H1 (cell line): ENCODE data around the gene HDAC9. TPM values are rescaled to one million over a fixed set of nuclear protein-coding genes. Genes with fewer than 3 reads are reported as not detected.

ENCODE experiments used
- CTCF ChIA-PET: fragments of 300-600 bp; sonication (Branson Sonifier 250); formaldehyde crosslinking; loops from one replicate; lab custom pipeline; 2021; ENCODE audit not compliant: partially characterized antibody; lab: Charles Lee
- POLR2A ChIA-PET: fragments of 300-600 bp; sonication (Branson Sonifier 250); formaldehyde crosslinking; loops from one replicate; lab custom pipeline; 2021; ENCODE audit warnings: inconsistent platforms; ENCODE audit not compliant: partially characterized antibody; lab: Charles Lee
- DNase-seq, 2 experiments: peaks; one replicate each; pipeline versions ENCODE4 v3.0.0 to v3.0.0-alpha.2; 2010 to 2022; ENCODE audit warnings: low spot score in 2 of 2, low read depth in 1 of 2, mixed read lengths in 1 of 2
- FAIRE-seq: peaks from 2 replicates; lab custom pipeline; 2011; peaks lifted over from hg19 to GRCh38; lab: Jason Lieb, UNC
- H2AFZ ChIP-seq: 2 replicates; pipeline ENCODE4 v1.8.1; 2012; ENCODE audit warnings: low read length, inconsistent platforms
- H2AK5ac ChIP-seq: 2 replicates; pipeline ENCODE4 v1.6.1; 2013; ENCODE audit warnings: low read depth, low read length
- H2BK120ac ChIP-seq: replicated peaks from 2 replicates; pipeline ENCODE3; 2013; ENCODE audit warnings: low read depth, low read length, inconsistent platforms
- H2BK12ac ChIP-seq: 2 replicates; pipeline ENCODE4 v1.6.1; 2013; ENCODE audit warnings: low read depth, low read length
- H2BK15ac ChIP-seq: 2 replicates; pipeline ENCODE4 v1.6.1; 2013; ENCODE audit warnings: low read length
- H2BK20ac ChIP-seq: 2 replicates; pipeline ENCODE4 v1.6.1; 2013; ENCODE audit warnings: low read length
- H2BK5ac ChIP-seq: 2 replicates; pipeline ENCODE4 v1.6.1; 2013; ENCODE audit warnings: low read depth, low read length
- H3K14ac ChIP-seq: 2 replicates; pipeline ENCODE4 v1.6.1; 2013; ENCODE audit warnings: inconsistent platforms; ENCODE audit not compliant: insufficient read length
- H3K18ac ChIP-seq: 2 replicates; pipeline ENCODE4 v1.6.1; 2013; ENCODE audit warnings: low read length; ENCODE audit errors: extremely low read depth
- H3K23ac ChIP-seq: 2 replicates; pipeline ENCODE4 v1.6.1; 2013; ENCODE audit warnings: inconsistent platforms; ENCODE audit not compliant: insufficient read length
- H3K23me2 ChIP-seq: 2 replicates; pipeline ENCODE4 v1.6.1; 2013; ENCODE audit warnings: low read depth, low read length
- H3K27ac ChIP-seq: 2 replicates; pipeline ENCODE4 v1.6.1; 2011; ENCODE audit warnings: low read depth, low read length, inconsistent platforms
- H3K27me3 ChIP-seq, 4 experiments: replicated peaks in 1 of 4; 1 replicate in 1 of 4; 2 replicates in 3 of 4; pipeline versions ENCODE4 v1.6.1 to v1.8.1; 2011 to 2013; ENCODE audit warnings: low read length in 3 of 4, mild to moderate bottlenecking in 3 of 4, inconsistent platforms in 2 of 4, mixed read lengths in 2 of 4, moderate library complexity in 1 of 4; ENCODE audit not compliant: control insufficient read depth in 3 of 4, insufficient read depth in 3 of 4; ENCODE audit errors: extremely low read depth in 1 of 4
- H3K36me3 ChIP-seq, 4 experiments: 2 replicates each; pipeline versions ENCODE4 v1.6.1 to v1.8.1; 2011 to 2013; ENCODE audit warnings: mild to moderate bottlenecking in 4 of 4, low read length in 3 of 4, moderate library complexity in 2 of 4, control low read depth in 1 of 4, inconsistent platforms in 1 of 4; ENCODE audit not compliant: insufficient read depth in 4 of 4, control insufficient read depth in 2 of 4
- H3K4ac ChIP-seq: replicated peaks from 2 replicates; pipeline ENCODE3; 2013; ENCODE audit warnings: low read length, low read depth, mixed read lengths, inconsistent platforms; ENCODE audit not compliant: insufficient read length
- H3K4me1 ChIP-seq, 4 experiments: replicated peaks in 1 of 4; 1 replicate in 1 of 4; 2 replicates in 3 of 4; pipeline versions ENCODE4 v1.6.1 to v1.8.1; 2011 to 2013; ENCODE audit warnings: low read length in 3 of 4, inconsistent platforms in 2 of 4, mixed read lengths in 1 of 4; ENCODE audit not compliant: insufficient read depth in 4 of 4, control insufficient read depth in 3 of 4
- H3K4me2 ChIP-seq, 2 experiments: 2 replicates each; pipeline versions ENCODE4 v1.6.1 to v1.8.1; 2011 to 2013; ENCODE audit warnings: low read depth in 2 of 2, low read length in 2 of 2, control low read depth in 1 of 2, inconsistent platforms in 1 of 2, mild to moderate bottlenecking in 1 of 2; ENCODE audit not compliant: insufficient read depth in 1 of 2
- H3K4me3 ChIP-seq, 4 experiments: fragments of 200-600, 300-600 bp in 1 of 4; sonication (generic), shearing (Covaris generic), sonication (Bioruptor Twin) in 1 of 4; 2 replicates each; pipeline versions ENCODE4 v1.5.1 to v1.8.1; 2011 to 2016; ENCODE audit warnings: low read length in 4 of 4, low read depth in 3 of 4, control low read depth in 2 of 4, inconsistent platforms in 2 of 4, mild to moderate bottlenecking in 2 of 4, mixed read lengths in 1 of 4, moderate library complexity in 1 of 4; ENCODE audit not compliant: insufficient read depth in 2 of 4; ENCODE audit errors: extremely low read depth in 1 of 4
- H3K56ac ChIP-seq: replicated peaks from 2 replicates; pipeline ENCODE3; 2013; ENCODE audit warnings: low read depth, mild to moderate bottlenecking, mixed read lengths, low read length, inconsistent platforms; ENCODE audit not compliant: insufficient read length
- H3K79me1 ChIP-seq: 2 replicates; pipeline ENCODE4 v1.6.1; 2013; ENCODE audit warnings: low read depth, low read length, control low read depth
- H3K79me2 ChIP-seq, 2 experiments: 2 replicates each; pipeline versions ENCODE4 v1.6.1 to v1.8.1; 2012 to 2013; ENCODE audit warnings: low read length in 2 of 2, mild to moderate bottlenecking in 2 of 2, inconsistent platforms in 1 of 2; ENCODE audit not compliant: insufficient read depth in 2 of 2, control insufficient read depth in 1 of 2
- H3K9ac ChIP-seq, 4 experiments: replicated peaks in 1 of 4; 1 replicate in 1 of 4; 2 replicates in 3 of 4; pipeline versions ENCODE4 v1.6.1 to v1.8.1; 2011 to 2013; ENCODE audit warnings: low read depth in 3 of 4, low read length in 3 of 4, control low read depth in 2 of 4, mild to moderate bottlenecking in 2 of 4, moderate library complexity in 2 of 4, inconsistent platforms in 1 of 4; ENCODE audit errors: extremely low read depth in 1 of 4
- H3K9me3 ChIP-seq, 2 experiments: 2 replicates each; pipeline versions ENCODE4 v1.6.1 to v1.8.1; 2012 to 2013; ENCODE audit warnings: mild to moderate bottlenecking in 2 of 2, moderate library complexity in 2 of 2, control low read depth in 1 of 2, inconsistent platforms in 1 of 2, low read depth in 1 of 2, low read length in 1 of 2, mixed read lengths in 1 of 2; ENCODE audit not compliant: insufficient read depth in 2 of 2
- H4K20me1 ChIP-seq, 2 experiments: replicated peaks in 1 of 2; 2 replicates each; pipeline versions ENCODE3 to v1.8.1; 2011 to 2013; ENCODE audit warnings: inconsistent platforms in 2 of 2, low read length in 2 of 2, mild to moderate bottlenecking in 1 of 2; ENCODE audit not compliant: insufficient read depth in 2 of 2, control insufficient read depth in 1 of 2
- H4K5ac ChIP-seq: 2 replicates; pipeline ENCODE4 v1.6.1; 2013; ENCODE audit warnings: low read length, low read depth, mixed read lengths, inconsistent platforms; ENCODE audit not compliant: insufficient read length
- H4K8ac ChIP-seq: 2 replicates; pipeline ENCODE4 v1.8.0; 2013; ENCODE audit warnings: mild to moderate bottlenecking, moderate library complexity, low read length, inconsistent platforms; ENCODE audit not compliant: insufficient read depth; ENCODE audit errors: extremely low read depth
- H4K91ac ChIP-seq: replicated peaks from 2 replicates; pipeline ENCODE3; 2013; ENCODE audit warnings: low read length, mixed read lengths, inconsistent platforms; ENCODE audit not compliant: insufficient read length
- CTCF ChIP-seq, 3 experiments: IDR thresholded peaks; 1 replicate in 2 of 3; 2 replicates in 1 of 3; pipeline versions ENCODE4 v1.5.1 to v1.6.1; 2011; ENCODE audit warnings: low read length in 3 of 3, mild to moderate bottlenecking in 3 of 3, inconsistent platforms in 2 of 3, low read depth in 1 of 3, moderate library complexity in 1 of 3; ENCODE audit not compliant: insufficient read depth in 1 of 3; ENCODE audit errors: control extremely low read depth in 1 of 3
- PHF8 ChIP-seq: fragments of 200-600 bp; sonication (generic); conservative IDR thresholded peaks from 2 replicates; pipeline ENCODE4 v1.7.1; 2012; ENCODE audit warnings: low read depth, mild to moderate bottlenecking, inconsistent platforms, low read length, moderate library complexity
- RBBP5 ChIP-seq: IDR thresholded peaks from 2 replicates; pipeline ENCODE4 v1.7.1; 2012; ENCODE audit warnings: low read depth, mild to moderate bottlenecking, inconsistent platforms, low read length, moderate library complexity, borderline replicate concordance
- TBP ChIP-seq: IDR thresholded peaks from 2 replicates; pipeline ENCODE4 v1.6.1; 2011; ENCODE audit warnings: low read depth, low read length, improper control_type of control experiment
- TEAD4 ChIP-seq: IDR thresholded peaks from 2 replicates; pipeline ENCODE4 v1.6.1; 2012; ENCODE audit warnings: low read depth, low read length, inconsistent platforms, mixed read lengths
- WGBS, 2 experiments: shearing (Covaris generic) in 1 of 2; methylation state at CpG; one replicate each; pipeline versions ENCODE4 v1.1.6 to v1.1.7; 2013 to 2015; ENCODE audit warnings: low lambda C conversion rate in 2 of 2, mixed read lengths in 2 of 2, inconsistent platforms in 1 of 2, low coverage in 1 of 2, missing lambda C conversion rate in 1 of 2; ENCODE audit not compliant: insufficient replicate concordance in 2 of 2, insufficient coverage in 1 of 2, insufficient read length in 1 of 2; ENCODE audit errors: extremely low coverage in 1 of 2, missing lambda C conversion rate in 1 of 2; 5-methylcytosine and 5-hydroxymethylcytosine counted together
- polyA plus RNA-seq, 7 experiments: library from polyadenylated mRNA; depleted of rRNA in 3 of 7; stranded (reverse) in 5 of 7; unstranded in 2 of 7; fragments of >200 nt in 5 of 7; fragments of 200-250 nt in 2 of 7; gene quantifications; 1 replicate in 5 of 7; 2 replicates in 1 of 7; 4 replicates in 1 of 7; pipeline versions ENCODE4 v1.2.1 to v1.2.3, GENCODE V29; 2011 to 2013; ENCODE audit warnings: missing spikeins in 2 of 7, mixed read lengths in 2 of 7
- total RNA-seq: library from RNA; stranded (reverse); fragmentation: NEBNext Ultra II Directional; extraction: Animal tissue kit (Norgen Biotek cat#: 25700); gene quantifications from 2 replicates; pipeline ENCODE4 v1.2.1, GENCODE V29; 2021

Gene HDAC9
- total and polyA plus RNA-seq, 2 of the 8 experiments (the other 6 are each of a cell fraction or from before 2014, with no cell fraction given): 9.5 to 13.1 TPM

DNA sequence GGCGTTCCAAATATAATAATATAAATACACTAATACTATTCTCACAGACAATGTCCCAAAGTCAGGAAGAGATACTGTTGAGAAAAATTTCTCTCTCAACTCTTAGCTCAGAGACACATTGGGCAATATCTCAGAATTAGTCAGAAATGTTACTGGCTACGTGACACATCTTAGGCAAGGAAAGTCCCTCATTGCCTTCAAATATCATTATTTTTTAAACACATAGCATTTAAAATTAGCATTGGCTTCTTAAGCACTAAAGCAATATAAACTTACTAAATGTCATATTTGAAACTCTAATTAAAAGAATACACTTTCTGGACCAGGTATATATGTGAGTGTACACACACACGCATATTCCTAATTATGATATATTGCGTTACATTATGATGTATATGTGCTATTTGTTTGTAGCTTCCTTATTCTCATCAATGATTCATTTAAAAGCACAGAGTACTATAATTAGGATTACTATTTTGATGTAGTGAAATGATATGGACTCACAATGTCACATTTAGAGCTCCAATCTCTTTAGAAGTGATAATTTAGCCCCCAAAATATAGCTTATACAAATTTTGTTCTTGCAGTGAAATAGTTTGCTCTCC, 366.1 kb downstream of the HDAC9 start:
- H2AK5ac ChIP-seq: no peak overlapping the region
- no peaks in the 10 kb centered on the region for H4K20me1 ChIP-seq
- no peak overlapping the region for H2BK120ac ChIP-seq
- FAIRE-seq (no peak), DNase-seq (no peak)
- no peak overlapping the region for H3K14ac ChIP-seq
- H3K23me2 ChIP-seq: no peaks in the 10 kb centered on the region; the same call in 1 of the 2 replicates
- H4K8ac ChIP-seq: no peak overlapping the region
- no peak overlapping the region for H3K23ac ChIP-seq
- no peak overlapping the region for H2AFZ ChIP-seq
- H3K4me3 ChIP-seq: no peak overlapping the region
- WGBS, 2 experiments: 94% methylated on average over 4 of the region's 4 CpGs; no CpG with 5 or more reads in 1 of the 2 experiments
- no peak overlapping the region for H3K56ac ChIP-seq
- ChIA-PET CTCF (interaction anchor here (0.6 to 1.6 kb wide), 3 partner anchors 11 to 246 kb away, joined by 3 to 4 read pairs (median 3); no protein-coding TSS in a partner anchor), POLR2A (no interaction called here)
- H3K27me3 ChIP-seq: no peaks in the 10 kb centered on the region
- H3K79me1 ChIP-seq: no peaks in the 10 kb centered on the region
- H3K79me2 ChIP-seq: no peaks in the 10 kb centered on the region
- no peak for TF ChIP-seq CTCF (IDR thresholded peaks at IDR 0.05; ENCODE audit: control extremely low read depth in 1 of 3, insufficient read depth in 1 of 3, low read depth in 1 of 3, low read length in 3 of 3)
- TF ChIP-seq TBP: no peak
- TF ChIP-seq TEAD4: no peak
- no peak for TF ChIP-seq RBBP5
- TF ChIP-seq PHF8: no peak
- H3K9me3 ChIP-seq: no peaks in the 10 kb centered on the region
- H2BK5ac ChIP-seq: no peak overlapping the region
- no peak overlapping the region for H4K91ac ChIP-seq
- no peak overlapping the region for H3K4me2 ChIP-seq
- no peak overlapping the region for H3K27ac ChIP-seq
- no peaks in the 10 kb centered on the region for H3K36me3 ChIP-seq
- no peak overlapping the region for H3K9ac ChIP-seq
- H2BK12ac ChIP-seq: no peak overlapping the region
- no peaks in the 10 kb centered on the region for H3K4me1 ChIP-seq
- H3K4ac ChIP-seq: no peak overlapping the region
- H2BK20ac ChIP-seq: no peak overlapping the region
- H4K5ac ChIP-seq: no peak overlapping the region
- H3K18ac ChIP-seq: no peak overlapping the region
- H2BK15ac ChIP-seq: no peak overlapping the region
